Smooth muscle cell of bladder (primary cell): ENCODE data around the gene ATF4. TPM values are rescaled to one million over a fixed set of nuclear protein-coding genes. Genes with fewer than 3 reads are reported as not detected.

Source experiments
- total RNA-seq: library from RNA; depleted of rRNA; stranded (reverse); fragments of >200 nt; gene quantifications from 2 replicates; pipeline ENCODE4 v1.2.3, GENCODE V29; 2014

ATF4 gene, protein sequence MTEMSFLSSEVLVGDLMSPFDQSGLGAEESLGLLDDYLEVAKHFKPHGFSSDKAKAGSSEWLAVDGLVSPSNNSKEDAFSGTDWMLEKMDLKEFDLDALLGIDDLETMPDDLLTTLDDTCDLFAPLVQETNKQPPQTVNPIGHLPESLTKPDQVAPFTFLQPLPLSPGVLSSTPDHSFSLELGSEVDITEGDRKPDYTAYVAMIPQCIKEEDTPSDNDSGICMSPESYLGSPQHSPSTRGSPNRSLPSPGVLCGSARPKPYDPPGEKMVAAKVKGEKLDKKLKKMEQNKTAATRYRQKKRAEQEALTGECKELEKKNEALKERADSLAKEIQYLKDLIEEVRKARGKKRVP
- 264 and 438 TPM in 2 replicates for total RNA-seq

DNA sequence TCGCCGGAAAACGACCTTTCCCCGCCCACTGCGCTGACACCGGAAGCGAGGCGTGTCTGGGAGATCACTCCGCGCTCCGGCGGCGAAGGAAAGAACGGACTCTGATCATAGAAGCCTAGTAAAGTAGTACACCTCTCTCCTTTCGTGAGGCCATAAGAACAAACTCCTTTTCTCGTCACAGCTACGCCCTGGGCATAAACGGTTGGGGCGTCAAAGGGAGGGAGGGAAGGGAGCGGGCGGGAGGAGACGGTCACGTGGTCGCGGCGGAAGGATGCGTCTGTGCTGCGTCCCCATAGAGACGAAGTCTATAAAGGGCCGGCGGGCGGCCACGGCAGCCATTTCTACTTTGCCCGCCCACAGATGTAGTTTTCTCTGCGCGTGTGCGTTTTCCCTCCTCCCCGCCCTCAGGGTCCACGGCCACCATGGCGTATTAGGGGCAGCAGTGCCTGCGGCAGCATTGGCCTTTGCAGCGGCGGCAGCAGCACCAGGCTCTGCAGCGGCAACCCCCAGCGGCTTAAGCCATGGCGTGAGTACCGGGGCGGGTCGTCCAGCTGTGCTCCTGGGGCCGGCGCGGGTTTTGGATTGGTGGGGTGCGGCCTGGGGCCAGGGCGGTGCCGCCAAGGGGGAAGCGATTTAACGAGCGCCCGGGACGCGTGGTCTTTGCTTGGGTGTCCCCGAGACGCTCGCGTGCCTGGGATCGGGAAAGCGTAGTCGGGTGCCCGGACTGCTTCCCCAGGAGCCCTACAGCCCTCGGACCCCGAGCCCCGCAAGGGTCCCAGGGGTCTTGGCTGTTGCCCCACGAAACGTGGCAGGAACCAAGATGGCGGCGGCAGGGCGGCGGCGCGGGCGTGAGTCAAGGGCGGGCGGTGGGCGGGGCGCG is at the start of gene ATF4:
Gene ATF4 (plus strand): TSS at position 337 of the 880 bp plus-strand sequence. CDS start 884 bp downstream, outside the sequence.

DNA sequence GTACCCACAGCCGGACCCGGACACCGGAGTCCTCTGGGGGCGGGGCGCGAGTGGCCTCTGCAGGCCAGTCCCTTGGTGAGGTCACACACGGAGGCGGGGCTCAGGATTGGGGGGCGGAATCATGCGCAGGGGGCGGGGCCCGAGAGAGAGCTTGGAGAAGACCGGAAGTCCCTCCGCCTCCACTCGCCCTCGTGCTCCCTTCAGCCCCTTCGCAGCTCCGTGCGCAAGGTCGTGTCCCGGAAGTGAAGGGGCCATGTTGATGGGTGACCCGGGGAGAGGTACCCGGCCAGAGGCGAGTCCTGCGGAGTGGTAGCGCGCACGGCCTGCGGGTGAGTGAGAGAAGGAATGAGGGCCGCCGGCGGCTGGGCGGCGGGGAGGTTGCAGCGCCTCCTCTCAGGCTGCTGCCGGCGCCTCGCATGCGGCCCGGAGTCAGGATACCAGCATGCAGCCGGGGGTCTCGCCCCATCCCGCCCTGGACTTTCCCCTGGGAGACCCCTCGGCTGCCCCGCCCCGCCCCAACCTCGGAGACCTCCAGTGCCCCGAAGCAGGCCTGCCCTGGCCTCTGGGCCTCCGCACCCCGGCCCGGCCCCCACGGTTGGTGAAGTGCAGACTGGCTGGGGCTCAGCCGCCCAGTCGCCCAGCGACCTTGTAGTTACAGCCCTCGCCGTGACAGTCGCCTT is 18.1 kb upstream of the ATF4 start, which contains the start of gene MIEF1:
Gene MIEF1 (plus strand): TSS at position 182 of the 680 bp plus-strand sequence. CDS start 9,005 bp downstream, outside the sequence.

DNA sequence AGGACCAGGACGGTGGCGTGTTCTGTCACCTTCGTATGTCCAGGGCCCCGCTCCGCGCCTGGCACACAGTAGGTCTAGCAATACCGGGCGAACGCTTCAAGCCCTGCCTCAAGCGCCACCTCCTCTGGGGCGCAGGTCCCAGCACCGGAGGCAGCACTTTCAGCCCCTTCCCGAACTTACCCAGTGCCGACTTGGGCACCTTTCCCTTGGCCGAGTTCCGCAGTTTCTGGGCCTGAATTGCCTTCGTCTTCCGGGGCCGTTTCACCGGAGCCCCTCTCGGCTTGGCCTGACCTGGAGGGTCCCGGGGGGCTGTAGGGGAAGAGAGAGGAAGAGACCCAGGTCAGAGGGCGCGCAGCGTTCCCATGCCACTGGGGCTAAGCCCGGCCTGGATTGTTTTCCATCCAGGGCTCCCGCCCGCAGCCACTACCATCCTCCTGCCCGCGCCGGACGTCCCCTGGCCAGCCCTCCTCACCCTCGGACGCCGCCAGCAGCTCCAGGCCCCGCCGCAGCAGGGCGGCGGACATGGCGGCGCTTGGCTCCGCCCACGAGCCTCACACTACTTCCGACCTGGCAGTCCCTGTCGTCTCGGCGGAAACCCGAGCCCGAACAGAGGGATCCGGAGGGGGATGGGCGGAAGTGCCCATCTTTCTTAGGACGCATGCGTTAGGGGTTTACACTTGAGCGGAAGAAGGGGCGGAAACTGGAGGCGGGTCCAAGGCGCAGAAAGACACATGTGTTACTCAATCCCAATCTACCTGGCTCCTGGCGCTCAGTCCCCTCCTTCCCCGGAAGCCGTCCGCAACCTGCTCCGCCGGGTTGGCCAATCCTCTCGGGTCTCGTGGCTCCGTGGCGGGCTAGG is 12.1 kb downstream of the ATF4 start, which contains the start of gene RPS19BP1:
Gene RPS19BP1 (minus strand): TSS at position 534 of the 859 bp plus-strand sequence. CDS start 10 bp downstream, at position 524.

DNA sequence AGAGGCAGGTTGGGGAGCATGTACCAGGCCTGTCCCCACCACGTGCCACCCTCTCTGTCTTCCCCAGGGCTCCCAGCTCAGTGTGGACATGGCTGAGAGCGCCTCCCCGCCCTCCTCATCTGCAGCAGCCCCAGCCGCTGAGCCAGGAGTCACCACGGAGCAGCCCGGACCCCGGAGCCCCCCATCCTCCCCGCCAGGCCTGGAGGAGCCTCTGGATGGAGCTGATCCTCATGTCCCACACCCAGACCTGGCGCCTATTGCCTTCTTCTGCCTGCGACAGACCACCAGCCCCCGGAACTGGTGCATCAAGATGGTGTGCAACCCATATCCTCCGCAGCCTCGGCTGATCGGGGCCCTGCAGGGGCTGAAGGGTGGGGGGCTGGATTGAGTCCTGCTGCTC is 50.3 kb downstream of the ATF4 start, which contains the start of gene CACNA1I:
Gene CACNA1I (plus strand): TSS at position 89 of the 400 bp plus-strand sequence. CDS start 0 bp downstream, at position 89.

Other genes with a start within 250 kb of the ATF4 start
- 3,502 and 3,526 TPM in 2 replicates for gene RPL3, start 200.9 kb upstream of the ATF4 start, total RNA-seq
- gene SYNGR1, start 170.6 kb upstream of the ATF4 start, total RNA-seq = 19.5 TPM in 2 replicates
- gene TAB1, start 120.8 kb upstream of the ATF4 start, total RNA-seq = 9.0 and 9.7 TPM in 2 replicates
- under 0.01 and 0.09 TPM in 2 replicates for gene MGAT3, start 63.5 kb upstream of the ATF4 start, total RNA-seq
- 12.7 and 14.7 TPM in 2 replicates for gene MIEF1, start 18.3 kb upstream of the ATF4 start, total RNA-seq
- 33.9 and 36.4 TPM in 2 replicates for gene RPS19BP1, start 12.2 kb downstream of the ATF4 start, total RNA-seq
- gene CACNA1I, start 50.2 kb downstream of the ATF4 start, total RNA-seq = under 0.01 TPM in 2 replicates